DND-41 (cell line): ENCODE data around the gene DCUN1D2.

Source experiments
- EZH2 ChIP-seq: IDR thresholded peaks from 3 replicates; pipeline ENCODE4 v1.6.1; 2012; ENCODE audit warnings: borderline replicate concordance, low read depth, mild to moderate bottlenecking, moderate library complexity, low read length, inconsistent platforms; ENCODE audit not compliant: severe bottlenecking
- TF ChIP-seq, protein P1 (sequence below): IDR thresholded peaks from 2 replicates; pipeline ENCODE4 v1.5.1; 2012; ENCODE audit warnings: borderline replicate concordance, low read length, moderate library complexity, mild to moderate bottlenecking; ENCODE audit not compliant: poor library complexity, severe bottlenecking; ENCODE audit errors: extremely low read depth

- TF ChIP-seq EZH2, result no peak
- TF ChIP-seq, protein P1, sequence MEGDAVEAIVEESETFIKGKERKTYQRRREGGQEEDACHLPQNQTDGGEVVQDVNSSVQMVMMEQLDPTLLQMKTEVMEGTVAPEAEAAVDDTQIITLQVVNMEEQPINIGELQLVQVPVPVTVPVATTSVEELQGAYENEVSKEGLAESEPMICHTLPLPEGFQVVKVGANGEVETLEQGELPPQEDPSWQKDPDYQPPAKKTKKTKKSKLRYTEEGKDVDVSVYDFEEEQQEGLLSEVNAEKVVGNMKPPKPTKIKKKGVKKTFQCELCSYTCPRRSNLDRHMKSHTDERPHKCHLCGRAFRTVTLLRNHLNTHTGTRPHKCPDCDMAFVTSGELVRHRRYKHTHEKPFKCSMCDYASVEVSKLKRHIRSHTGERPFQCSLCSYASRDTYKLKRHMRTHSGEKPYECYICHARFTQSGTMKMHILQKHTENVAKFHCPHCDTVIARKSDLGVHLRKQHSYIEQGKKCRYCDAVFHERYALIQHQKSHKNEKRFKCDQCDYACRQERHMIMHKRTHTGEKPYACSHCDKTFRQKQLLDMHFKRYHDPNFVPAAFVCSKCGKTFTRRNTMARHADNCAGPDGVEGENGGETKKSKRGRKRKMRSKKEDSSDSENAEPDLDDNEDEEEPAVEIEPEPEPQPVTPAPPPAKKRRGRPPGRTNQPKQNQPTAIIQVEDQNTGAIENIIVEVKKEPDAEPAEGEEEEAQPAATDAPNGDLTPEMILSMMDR, result no peak
Measured at GRCh38 chr13:113506025-113506685, 15.6 kb upstream of the DCUN1D2 start.
